HG03135 (cell line): ENCODE measurements around the gene PIN1.
"Not testable (repeated sequence)": the region's sequence is repeated elsewhere in the genome, so short reads cannot be mapped to it uniquely, and the experiment has no call there.

ENCODE experiments used
- ATAC-seq: cut with Tn5 transposase; IDR thresholded peaks from one replicate; pipeline ENCODE4 v1.9.1; 2021; ENCODE audit warnings: mild to moderate bottlenecking, moderate library complexity; ENCODE audit not compliant: unreplicated experiment

The PIN1 gene

GRCh38 chr19:9834726-9835506 lies at the start of gene PIN1:
Gene PIN1 (plus strand): TSS chr19:9835318. CDS start chr19:9835345, 27 bp downstream.
- ATAC-seq: peak; percentile 96

DNA sequence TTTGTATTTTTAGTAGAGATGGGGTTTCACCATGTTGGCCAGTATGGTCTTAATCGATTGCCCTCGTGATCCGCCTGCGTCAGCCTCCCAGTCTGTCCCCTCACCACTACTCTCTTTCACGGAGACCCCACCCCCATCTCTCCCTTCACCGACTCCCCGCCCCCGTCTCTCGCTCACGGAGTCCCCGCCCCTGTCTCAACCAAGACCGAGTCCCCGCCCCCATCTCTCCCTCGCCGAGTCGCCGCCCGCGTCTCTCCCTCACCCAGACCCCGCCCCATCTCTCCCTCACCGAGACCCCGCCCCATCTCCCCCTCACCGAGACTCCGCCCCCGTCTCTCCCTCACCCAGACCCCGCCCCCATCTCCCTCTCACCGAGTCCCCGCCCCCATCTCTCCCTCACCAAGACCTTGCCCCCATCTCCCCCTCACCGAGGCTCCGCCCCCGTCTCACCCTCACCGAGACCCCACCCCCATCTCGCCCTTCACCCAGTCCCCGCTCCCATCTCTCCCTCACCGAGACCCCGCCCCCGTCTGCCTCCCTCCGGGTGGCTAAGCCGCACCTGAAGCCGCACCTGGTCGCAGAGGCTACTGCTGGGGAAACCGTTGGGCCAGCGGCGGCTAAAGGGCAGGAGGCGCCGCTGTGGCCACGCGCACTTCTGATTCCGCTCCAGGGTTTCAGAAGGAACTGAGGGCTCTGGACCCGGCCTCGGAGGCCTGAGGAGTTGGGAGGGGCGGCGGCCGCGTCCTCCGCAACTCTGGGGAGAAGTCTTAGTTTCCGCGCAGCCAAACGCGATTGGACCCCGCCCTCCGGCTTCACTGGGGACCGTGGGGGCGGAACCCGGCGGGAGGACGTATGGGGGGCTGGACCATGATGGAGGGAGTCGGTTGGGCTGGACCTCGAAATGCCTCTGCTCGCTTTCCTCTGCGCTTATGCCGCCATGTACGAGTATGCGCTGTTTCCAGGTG lies 49.5 kb upstream of the PIN1 start:
- peak; percentile 77 for ATAC-seq

DNA sequence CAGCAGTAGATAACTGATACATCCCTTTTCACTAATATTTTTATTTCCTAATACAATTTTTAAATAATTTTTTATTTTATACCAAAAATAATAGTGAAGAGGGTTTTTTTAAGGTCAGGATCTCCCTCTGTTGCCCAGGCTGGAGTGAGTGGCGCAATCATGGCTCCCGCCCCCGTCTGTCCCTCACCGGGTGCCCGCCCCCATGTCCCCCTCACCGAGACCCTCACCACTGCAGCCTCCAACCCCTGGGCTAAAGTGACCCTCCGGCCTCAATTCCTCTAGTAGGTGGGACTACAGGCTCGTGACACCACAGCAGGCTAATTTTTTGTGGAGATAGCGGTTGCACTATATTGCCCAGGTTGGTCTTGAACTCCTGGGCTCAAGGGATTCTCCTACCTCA lies 48.8 kb upstream of the PIN1 start:
- ATAC-seq: no peak

DNA sequence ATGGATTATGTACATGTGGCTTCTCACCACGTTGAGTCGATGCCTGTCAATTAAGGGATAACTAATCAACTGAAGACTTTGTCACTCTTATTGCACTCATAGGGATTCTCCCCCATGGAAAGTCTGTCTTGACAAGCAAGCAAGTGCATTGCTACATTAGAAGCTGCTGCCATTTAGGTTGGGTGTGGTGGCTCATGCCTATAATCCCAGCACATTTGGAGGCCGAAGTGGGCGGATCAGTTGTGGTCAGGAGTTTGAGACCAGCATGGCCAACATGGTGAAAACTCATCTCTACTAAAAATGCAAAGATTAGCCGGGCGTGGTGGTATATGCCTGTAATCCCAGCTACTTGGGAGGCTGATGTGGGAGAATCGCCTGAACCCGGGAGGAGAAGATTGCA lies 48.3 kb upstream of the PIN1 start:
- no peak for ATAC-seq

- not testable (repeated sequence) for ATAC-seq
Measured at GRCh38 chr19:9788604-9789003, 46.5 kb upstream of the PIN1 start.

- no peak for ATAC-seq
Measured at GRCh38 chr19:9789066-9789465, 46.1 kb upstream of the PIN1 start.

GRCh38 chr19:9789579-9789978 lies 45.5 kb upstream of the PIN1 start:
- ATAC-seq: not testable (repeated sequence)

GRCh38 chr19:9791073-9791367 lies 44.1 kb upstream of the PIN1 start:
- not testable (repeated sequence) for ATAC-seq

DNA sequence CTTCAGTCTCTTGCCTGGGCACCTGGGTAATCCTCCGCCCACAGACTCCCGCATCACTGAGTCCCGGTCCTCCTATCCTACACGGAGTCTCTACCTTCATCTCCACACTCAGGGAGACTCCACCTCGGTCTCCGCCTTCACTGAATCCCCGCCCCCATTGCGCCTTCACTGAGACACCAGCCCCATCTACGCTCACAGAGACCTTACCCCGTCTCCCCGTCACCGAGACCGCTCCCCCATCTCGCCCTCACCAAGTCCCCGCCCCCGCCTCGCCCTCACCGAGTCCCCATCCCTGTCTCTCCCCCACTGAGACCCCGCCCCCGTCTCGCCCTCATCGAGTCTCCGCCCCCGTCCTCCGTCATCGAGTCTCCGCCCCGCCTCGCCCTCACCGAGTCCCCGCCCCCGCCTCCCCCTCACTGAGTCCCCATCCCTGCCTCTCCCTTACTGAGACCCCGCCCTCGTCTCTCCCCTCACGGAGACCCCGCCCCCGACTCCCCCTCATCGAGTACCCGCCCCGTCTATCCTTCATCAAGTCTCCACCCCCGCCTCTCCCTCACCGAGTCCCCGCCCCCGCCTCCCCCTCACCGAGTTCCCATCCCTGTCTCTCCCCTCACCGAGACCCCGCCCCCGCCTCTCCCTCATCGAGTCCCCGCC lies 43.4 kb upstream of the PIN1 start:
- no peak for ATAC-seq

GRCh38 chr19:9792206-9793070 lies 42.7 kb upstream of the PIN1 start:
- ATAC-seq: peak; percentile 55

DNA sequence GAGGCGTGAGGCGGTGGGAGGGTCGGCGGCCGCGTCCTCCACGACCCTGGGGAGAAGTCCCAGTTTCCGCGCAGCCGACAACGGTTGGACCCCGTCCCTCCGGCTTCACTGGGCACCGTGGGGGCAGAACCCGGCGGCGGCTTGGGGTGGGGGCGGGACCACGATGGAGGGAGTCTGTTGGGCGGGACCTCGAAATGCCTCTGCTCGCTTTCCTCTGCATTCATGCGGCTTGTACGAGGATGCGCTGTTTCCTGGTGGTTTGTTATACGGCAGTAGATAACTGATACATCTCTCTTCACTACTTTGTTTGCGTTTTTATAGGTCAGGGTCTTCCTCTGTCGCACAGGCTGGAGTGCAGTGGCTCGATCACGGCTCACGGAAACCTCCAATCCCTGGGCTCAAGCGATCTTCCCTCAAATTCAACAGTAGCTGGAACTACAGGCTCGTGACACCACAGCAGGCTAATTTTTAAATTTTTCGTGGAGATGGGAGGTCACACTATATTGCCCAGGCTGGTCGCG lies 42.0 kb upstream of the PIN1 start:
- ATAC-seq: peak; percentile 12

DNA sequence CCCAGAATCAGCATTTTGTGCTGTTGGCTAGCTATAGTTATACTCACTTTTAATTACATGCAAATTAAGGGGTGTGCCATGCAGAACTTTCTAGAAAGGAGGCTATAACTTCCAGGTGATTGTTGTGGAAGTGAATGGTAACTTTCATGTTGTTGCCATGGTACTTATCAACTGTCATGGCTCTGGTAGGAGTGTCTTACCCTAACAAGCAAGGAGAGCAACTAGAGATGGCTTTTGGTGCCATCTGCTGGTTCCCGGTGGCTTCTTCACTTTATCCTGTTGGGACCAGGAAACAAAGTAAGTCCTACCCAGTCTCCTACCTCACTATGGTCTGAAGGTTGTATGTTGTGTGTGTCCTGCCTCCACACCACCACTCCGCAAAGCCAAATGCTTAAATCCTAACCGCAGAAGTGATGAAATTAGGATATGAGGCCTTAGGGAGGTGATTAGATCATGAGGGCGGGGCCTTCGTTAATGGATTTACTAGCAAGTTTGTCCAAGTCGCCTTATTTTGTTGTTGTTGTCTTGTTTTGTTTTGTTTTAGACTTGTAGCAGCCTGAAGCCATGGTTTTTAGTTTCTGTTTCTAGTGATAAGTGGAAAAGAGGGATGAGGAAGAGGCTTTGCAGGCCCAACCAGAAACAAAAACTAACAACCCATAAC lies 38.9 kb upstream of the PIN1 start:
- ATAC-seq: no peak

DNA sequence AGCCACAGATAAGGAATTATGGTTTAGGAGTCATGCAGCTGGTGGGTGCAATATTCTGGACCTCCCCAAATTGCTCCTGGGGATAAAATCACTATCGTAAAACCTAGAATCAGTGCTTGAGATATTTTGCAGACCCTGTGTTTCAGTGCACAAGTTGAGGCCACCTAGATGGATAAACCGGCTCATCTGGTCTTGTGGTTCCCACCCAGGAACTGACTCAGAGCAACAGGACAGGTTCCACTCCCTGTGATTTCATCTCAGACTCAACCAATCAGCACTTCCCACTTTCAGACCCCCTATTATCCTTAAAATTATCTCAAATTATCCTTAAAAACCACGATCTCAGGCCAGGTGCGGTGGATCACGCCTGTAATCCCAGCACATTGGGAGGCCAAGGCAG lies 37.2 kb upstream of the PIN1 start:
- no peak for ATAC-seq

- ATAC-seq: no peak
Measured at GRCh38 chr19:9799162-9799561, 36.0 kb upstream of the PIN1 start.

DNA sequence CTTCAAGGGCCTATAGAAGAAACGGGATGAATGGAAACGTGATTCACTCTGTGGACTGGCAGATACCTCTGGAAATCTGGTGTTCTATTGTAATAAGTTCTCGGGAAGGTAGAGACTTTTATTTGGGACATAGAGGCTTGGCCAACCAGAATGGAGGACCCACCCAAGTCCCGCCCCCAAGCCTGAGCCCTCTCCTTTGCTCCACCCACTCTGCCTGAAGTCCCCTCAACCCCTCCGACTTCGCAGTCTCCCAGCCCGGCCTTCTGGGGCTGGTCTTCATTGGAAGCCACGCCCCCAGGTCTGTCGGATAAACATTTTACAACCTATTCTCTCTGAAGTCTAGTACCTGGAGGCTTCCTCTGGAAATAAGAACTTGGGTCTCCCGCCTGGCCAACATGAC lies 33.1 kb upstream of the PIN1 start:
- ATAC-seq: no peak

DNA sequence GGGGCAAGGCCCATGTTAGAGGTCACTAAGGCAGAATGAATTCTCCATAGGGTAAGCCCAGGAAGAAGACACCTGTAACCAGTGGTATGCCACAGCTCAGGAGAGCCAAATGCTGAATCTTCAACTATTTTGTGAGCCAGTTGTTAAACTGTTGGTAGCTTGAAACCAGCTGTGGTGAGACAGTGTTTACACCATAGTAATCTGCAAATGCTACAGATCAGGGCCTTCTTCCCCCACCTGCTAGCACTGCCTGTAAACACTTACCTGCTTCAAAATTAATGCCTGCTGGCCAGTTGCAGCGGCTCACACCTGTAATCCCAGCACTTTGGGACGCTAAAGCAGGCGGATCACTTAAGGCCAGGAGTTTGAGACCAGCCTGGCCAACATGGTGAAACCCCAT lies 28.3 kb upstream of the PIN1 start:
- no peak for ATAC-seq

DNA sequence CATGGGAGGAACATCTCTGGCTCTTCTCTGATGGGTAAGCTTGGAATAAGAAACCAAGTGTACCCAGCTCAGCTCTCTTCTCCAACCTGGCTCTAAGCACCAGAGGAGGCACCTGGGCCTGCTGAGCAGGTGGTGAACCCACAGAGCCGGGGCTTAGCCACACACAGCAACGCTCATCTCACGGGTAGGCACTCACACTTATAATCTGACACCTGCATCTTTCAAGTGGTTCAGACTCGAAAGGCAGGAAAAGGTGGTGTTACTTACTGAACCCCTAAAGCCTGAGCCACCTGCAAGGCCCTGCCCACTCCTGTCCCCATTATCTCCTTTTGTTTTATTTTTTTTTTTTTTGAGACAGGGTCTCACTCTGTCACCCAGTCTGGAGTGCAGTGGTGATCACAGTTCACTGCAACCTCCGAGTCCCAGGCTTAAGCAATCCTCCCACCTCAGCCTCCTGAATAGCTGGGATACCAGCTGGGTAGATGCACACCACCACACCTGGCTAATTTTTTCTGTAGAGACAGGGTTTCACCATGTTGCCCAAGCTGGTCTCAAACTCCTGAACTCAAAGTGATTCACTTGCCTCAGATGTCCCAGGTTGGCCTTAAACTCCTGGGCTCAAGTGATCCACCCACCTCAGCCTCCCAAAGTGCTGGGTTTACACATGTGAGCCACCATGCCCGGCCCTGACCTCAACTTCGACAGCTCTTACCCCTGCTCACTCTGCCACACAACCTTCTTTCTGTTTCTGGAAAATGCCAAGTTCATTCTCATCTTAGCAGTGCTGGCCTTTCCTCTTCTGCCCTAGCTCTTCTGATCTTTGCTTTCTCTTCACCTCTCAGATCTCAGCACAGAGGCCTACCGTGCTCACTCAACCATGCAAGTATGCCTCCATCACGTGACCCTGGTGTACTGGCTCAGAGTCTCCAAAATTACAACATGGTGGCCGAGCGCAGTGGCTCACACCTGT lies 26.0 kb upstream of the PIN1 start:
- no peak for ATAC-seq

- ATAC-seq: no peak
Measured at GRCh38 chr19:9811139-9811538, 24.0 kb upstream of the PIN1 start.
